ENCODE data around the gene CDH13.

- TF ChIP-seq CTCF (IDR thresholded peaks at IDR 0.05; ENCODE audit: low read depth, low read length) (no peak), EZH2phosphoT487 (IDR thresholded peaks at IDR 0.05; ENCODE audit: low read depth) (no peak)
These were observed 997.8 kb downstream of the CDH13 start for GRCh38 chr16:83624429-83625120.

All from OCI-LY3 (cell line).